K562 (cell line): Measurements from ENCODE around the gene GMDS. TPM values are rescaled to one million over a fixed set of nuclear protein-coding genes. Genes with fewer than 3 reads are reported as not detected.

Experiments used
- ARID1B ChIP-seq: fragments of 450-650 bp; IDR thresholded peaks from 2 replicates; pipeline ENCODE4 v1.6.1; 2016; ENCODE audit warnings: antibody characterized with exemption, mild to moderate bottlenecking, inconsistent platforms
- CTBP1 ChIP-seq: fragments of 450-650 bp; IDR thresholded peaks from 2 replicates; pipeline ENCODE4 v1.6.1; 2016; ENCODE audit warnings: borderline replicate concordance
- CXXC5 ChIP-seq: fragments of 250-450 bp; sonication (Bioruptor Pico); IDR thresholded peaks from 2 replicates; pipeline ENCODE4 v1.8.0; 2022; ENCODE audit warnings: inconsistent platforms, mild to moderate bottlenecking, moderate library complexity
- ESRRA ChIP-seq: fragments of 450-650 bp; IDR thresholded peaks from 2 replicates; pipeline ENCODE4 v1.6.1; 2014; ENCODE audit warnings: low read depth, mild to moderate bottlenecking, moderate library complexity, borderline replicate concordance
- FOXA3 ChIP-seq, 2 experiments: fragments of 450-650 bp in 1 of 2; sonication (generic) in 1 of 2; formaldehyde crosslinking; IDR thresholded peaks in 1 of 2; conservative IDR thresholded peaks in 1 of 2; 2 replicates each; pipeline versions ENCODE4 v1.4.0 to v1.8.0; 2020 to 2022; ENCODE audit warnings: mild to moderate bottlenecking in 2 of 2, missing genetic modification reagents in 1 of 2
- GATAD2A ChIP-seq: fragments of 450-650 bp; IDR thresholded peaks from 2 replicates; pipeline ENCODE4 v1.6.1; 2017
- HCFC1 ChIP-seq: IDR thresholded peaks from 2 replicates; pipeline ENCODE4 v1.6.1; 2012; ENCODE audit warnings: low read depth, low read length, improper control_type of control experiment
- HDAC1 ChIP-seq, 2 experiments: fragments of 450-650 bp; IDR thresholded peaks; 2 replicates each; pipeline ENCODE4 v1.6.1; 2016 to 2017; ENCODE audit warnings: inconsistent platforms in 1 of 2, mild to moderate bottlenecking in 1 of 2, moderate library complexity in 1 of 2
- JUN ChIP-seq, 2 experiments: sonication (generic) in 1 of 2; formaldehyde crosslinking in 1 of 2; IDR thresholded peaks; 2 replicates each; pipeline versions ENCODE4 v1.6.1 to v1.8.0; 2012 to 2022; ENCODE audit warnings: borderline replicate concordance in 2 of 2, mild to moderate bottlenecking in 2 of 2, improper control_type of control experiment in 1 of 2, low read depth in 1 of 2, low read length in 1 of 2, missing genetic modification reagents in 1 of 2
- JUND ChIP-seq, 2 experiments: IDR thresholded peaks; 2 replicates in 1 of 2; 3 replicates in 1 of 2; pipeline ENCODE4 v1.6.1; 2011; ENCODE audit warnings: borderline replicate concordance in 2 of 2, low read depth in 2 of 2, low read length in 2 of 2, improper control_type of control experiment in 1 of 2, missing biosample characterization in 1 of 2, missing genetic modification characterization in 1 of 2, missing genetic modification reagents in 1 of 2
- MCM7 ChIP-seq, 2 experiments: fragments of 450-650 bp; IDR thresholded peaks; 2 replicates each; pipeline ENCODE4 v1.6.1; 2016 to 2018
- MYBL2 ChIP-seq, 2 experiments: fragments of 450-650 bp in 1 of 2; sonication (generic) in 1 of 2; formaldehyde crosslinking in 1 of 2; IDR thresholded peaks; 2 replicates each; pipeline versions ENCODE4 v1.6.1 to v1.8.1; 2017 to 2022; ENCODE audit warnings: borderline replicate concordance in 1 of 2, inconsistent platforms in 1 of 2, low read depth in 1 of 2, mild to moderate bottlenecking in 1 of 2, missing genetic modification reagents in 1 of 2, moderate library complexity in 1 of 2
- MYC ChIP-seq, 2 experiments: fragments of 250-450 bp in 1 of 2; sonication (Bioruptor Pico) in 1 of 2; IDR thresholded peaks; 2 replicates each; pipeline versions ENCODE4 v1.5.1 to v1.6.1; 2012 to 2021; ENCODE audit warnings: low read depth in 2 of 2, borderline replicate concordance in 1 of 2, improper control_type of control experiment in 1 of 2, low read length in 1 of 2, mild to moderate bottlenecking in 1 of 2, moderate library complexity in 1 of 2
- NEUROD1 ChIP-seq: fragments of 150-350 bp; IDR thresholded peaks from 2 replicates; pipeline ENCODE4 v1.6.1; 2014; ENCODE audit warnings: borderline replicate concordance, low read length, low read depth; ENCODE audit not compliant: partially characterized antibody
- NFE2 ChIP-seq: IDR thresholded peaks from 2 replicates; pipeline ENCODE4 v1.6.1; 2014; ENCODE audit warnings: antibody characterized with exemption, low read depth
- PHB ChIP-seq: fragments of 250-450 bp; sonication (Bioruptor Pico); IDR thresholded peaks from 2 replicates; pipeline ENCODE4 v1.5.0; 2021
- RCOR1 ChIP-seq, 2 experiments: IDR thresholded peaks; 2 replicates each; pipeline ENCODE4 v1.6.1; 2012; ENCODE audit warnings: low read depth in 2 of 2, low read length in 2 of 2, borderline replicate concordance in 1 of 2, improper control_type of control experiment in 1 of 2
- RHOXF2B ChIP-seq: fragments of 250-450 bp; sonication (Bioruptor Pico); conservative IDR thresholded peaks from 2 replicates; pipeline ENCODE4 v1.5.1; 2021
- TCF3 ChIP-seq: sonication (generic); formaldehyde crosslinking; IDR thresholded peaks from 2 replicates; pipeline ENCODE4 v1.4.0; 2020; ENCODE audit warnings: mild to moderate bottlenecking, missing genetic modification reagents
- TEAD4 ChIP-seq, 2 experiments: sonication (generic) in 1 of 2; formaldehyde crosslinking in 1 of 2; IDR thresholded peaks; 2 replicates each; pipeline versions ENCODE4 v1.6.1 to v1.8.0; 2012 to 2022; ENCODE audit warnings: borderline replicate concordance in 1 of 2, inconsistent platforms in 1 of 2, low read length in 1 of 2, mild to moderate bottlenecking in 1 of 2, missing genetic modification reagents in 1 of 2
- ZNF77 ChIP-seq: fragments of 250-450 bp; sonication (Bioruptor Pico); IDR thresholded peaks from 2 replicates; pipeline ENCODE4 v1.5.0; 2020
- polyA plus RNA-seq, 8 experiments: library from polyadenylated mRNA; depleted of rRNA in 4 of 8; stranded (reverse) in 5 of 8; unstranded in 3 of 8; fragments of >200 nt; fragmentation: Nextera tagmentation in 2 of 8; fragmentation: Illumina TruSeq in 1 of 8; extraction: Ambion mirVana in 2 of 8; extraction: Trizol in 1 of 8; gene quantifications; 2 replicates each; pipeline versions ENCODE4 v1.2.1 to v1.2.3, GENCODE V29; 2011 to 2014; ENCODE audit warnings: inconsistent platforms in 1 of 8, missing spikeins in 1 of 8
- total RNA-seq, 7 experiments: library from RNA; depleted of rRNA in 6 of 7; stranded (reverse); fragments of >200 nt in 6 of 7; fragmentation: Illumina TruSeq in 2 of 7; extraction: Trizol in 2 of 7; gene quantifications; 2 replicates each; pipeline versions ENCODE4 v1.2.1 to v1.2.3, GENCODE V29; 2011 to 2021; ENCODE audit warnings: low replicate concordance in 1 of 7
- TF ChIP-seq, protein P1 (sequence below): fragments of 250-450 bp; sonication (Bioruptor Pico); IDR thresholded peaks from 2 replicates; pipeline ENCODE4 v1.4.0; 2020; ENCODE audit warnings: mild to moderate bottlenecking, moderate library complexity
- TF ChIP-seq, protein P2 (sequence below): IDR thresholded peaks from 2 replicates; pipeline ENCODE4 v1.6.1; 2014; ENCODE audit warnings: antibody characterized with exemption
- TF ChIP-seq, protein P3 (sequence below): sonication (generic); IDR thresholded peaks from 2 replicates; pipeline ENCODE4 v1.6.1; 2016

Gene GMDS
- total and polyA plus RNA-seq, 9 of the 15 experiments (the other 6 are each of a cell fraction or from before 2014, with no cell fraction given) = 0.48 to 31.8 (median 13.4) TPM

DNA sequence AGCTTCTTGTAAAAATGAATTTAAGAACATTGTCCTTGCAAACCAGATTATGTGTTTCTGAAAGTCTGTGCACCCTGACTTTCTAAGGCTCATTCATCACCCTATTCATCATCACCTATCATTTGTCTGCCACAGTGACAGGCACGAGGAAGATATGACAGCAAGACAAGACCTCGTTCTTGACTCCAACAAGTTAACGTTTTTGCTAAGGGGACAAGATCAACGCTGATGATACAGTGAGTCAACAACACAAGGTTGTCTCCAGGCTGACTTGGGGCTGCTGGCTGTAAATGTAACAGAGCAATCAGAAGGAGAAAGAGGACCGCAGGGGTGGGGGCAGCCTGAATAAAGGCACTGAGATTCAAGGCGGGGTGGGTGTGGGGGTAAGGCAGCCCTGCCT is 541.5 kb downstream of the GMDS start (continued):
- TF ChIP-seq JUN (IDR thresholded peaks at IDR 0.05; ENCODE audit: borderline replicate concordance, low read depth, low read length) (peak; percentile 34; the same call in 1 of the 2 replicates), JUN (CRISPR knock-in tag; IDR thresholded peaks at IDR 0.05; ENCODE audit: borderline replicate concordance) (no peak), CTBP1 (peak; percentile 65), NFE2 (0 out of 2 replicates have a peak, but pooled peaks have one; percentile 7), HCFC1 (no peak), GATAD2A (peak; percentile 45; the same call in 1 of the 2 replicates), CXXC5 (CRISPR knock-in tag) (peak; percentile 59), MYBL2 (IDR thresholded peaks at IDR 0.05; ENCODE audit: low read depth) (no peak), MYBL2 (CRISPR knock-in tag; IDR thresholded peaks at IDR 0.05; ENCODE audit: borderline replicate concordance) (no peak), ZNF77 (CRISPR knock-in tag) (no peak), MCM7 (IDR thresholded peaks at IDR 0.05) (no peak), PHB (CRISPR knock-in tag) (no peak), MYC (IDR thresholded peaks at IDR 0.05; ENCODE audit: low read depth, low read length) (0 out of 2 replicates have a peak, but pooled peaks have one; percentile 51), MYC (CRISPR knock-in tag; IDR thresholded peaks at IDR 0.05; ENCODE audit: borderline replicate concordance, low read depth) (no peak), TEAD4 (IDR thresholded peaks at IDR 0.05; ENCODE audit: low read length) (peak; percentile 68), TEAD4 (CRISPR knock-in tag; IDR thresholded peaks at IDR 0.05; ENCODE audit: borderline replicate concordance) (no peak), ARID1B (peak; percentile 76), FOXA3 (CRISPR knock-in tag; conservative IDR thresholded peaks at IDR 0.05 in 1 of 2, IDR thresholded peaks at IDR 0.05 in 1 of 2) (peak; percentile 72 to 79; a peak in 3 of 4 replicates), ESRRA (peak; percentile 10; the same call in 1 of the 2 replicates), NEUROD1 (no peak), JUND (IDR thresholded peaks at IDR 0.05; ENCODE audit: borderline replicate concordance, low read depth, low read length) (peak; percentile 44; the same call in 1 of the 2 replicates), JUND (tag; IDR thresholded peaks at IDR 0.05; ENCODE audit: borderline replicate concordance, low read depth, low read length) (peak; percentile 19; the same call in 1 of the 3 replicates), TCF3 (peak; percentile 38), RCOR1 (IDR thresholded peaks at IDR 0.05; ENCODE audit: borderline replicate concordance in 1 of 2, low read depth in 2 of 2, low read length in 2 of 2) (peak in 1 of 2 experiments; percentile 68; a peak in 1 of 4 replicates), HDAC1 (IDR thresholded peaks at IDR 0.05) (peak in 1 of 2 experiments; percentile 54; a peak in 2 of 4 replicates), RHOXF2B (CRISPR knock-in tag) (no peak)
- TF ChIP-seq, protein P1, sequence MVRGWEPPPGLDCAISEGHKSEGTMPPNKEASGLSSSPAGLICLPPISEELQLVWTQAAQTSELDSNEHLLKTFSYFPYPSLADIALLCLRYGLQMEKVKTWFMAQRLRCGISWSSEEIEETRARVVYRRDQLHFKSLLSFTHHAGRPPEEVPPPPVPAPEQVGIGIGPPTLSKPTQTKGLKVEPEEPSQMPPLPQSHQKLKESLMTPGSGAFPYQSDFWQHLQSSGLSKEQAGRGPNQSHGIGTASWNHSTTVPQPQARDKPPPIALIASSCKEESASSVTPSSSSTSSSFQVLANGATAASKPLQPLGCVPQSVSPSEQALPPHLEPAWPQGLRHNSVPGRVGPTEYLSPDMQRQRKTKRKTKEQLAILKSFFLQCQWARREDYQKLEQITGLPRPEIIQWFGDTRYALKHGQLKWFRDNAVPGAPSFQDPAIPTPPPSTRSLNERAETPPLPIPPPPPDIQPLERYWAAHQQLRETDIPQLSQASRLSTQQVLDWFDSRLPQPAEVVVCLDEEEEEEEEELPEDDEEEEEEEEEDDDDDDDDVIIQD (CRISPR knock-in tag) = no peak
- TF ChIP-seq, protein P2, sequence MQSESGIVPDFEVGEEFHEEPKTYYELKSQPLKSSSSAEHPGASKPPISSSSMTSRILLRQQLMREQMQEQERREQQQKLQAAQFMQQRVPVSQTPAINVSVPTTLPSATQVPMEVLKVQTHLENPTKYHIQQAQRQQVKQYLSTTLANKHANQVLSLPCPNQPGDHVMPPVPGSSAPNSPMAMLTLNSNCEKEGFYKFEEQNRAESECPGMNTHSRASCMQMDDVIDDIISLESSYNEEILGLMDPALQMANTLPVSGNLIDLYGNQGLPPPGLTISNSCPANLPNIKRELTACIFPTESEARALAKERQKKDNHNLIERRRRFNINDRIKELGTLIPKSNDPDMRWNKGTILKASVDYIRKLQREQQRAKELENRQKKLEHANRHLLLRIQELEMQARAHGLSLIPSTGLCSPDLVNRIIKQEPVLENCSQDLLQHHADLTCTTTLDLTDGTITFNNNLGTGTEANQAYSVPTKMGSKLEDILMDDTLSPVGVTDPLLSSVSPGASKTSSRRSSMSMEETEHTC = peak; percentile 54; the same call in 1 of the 2 replicates
- TF ChIP-seq, protein P3, sequence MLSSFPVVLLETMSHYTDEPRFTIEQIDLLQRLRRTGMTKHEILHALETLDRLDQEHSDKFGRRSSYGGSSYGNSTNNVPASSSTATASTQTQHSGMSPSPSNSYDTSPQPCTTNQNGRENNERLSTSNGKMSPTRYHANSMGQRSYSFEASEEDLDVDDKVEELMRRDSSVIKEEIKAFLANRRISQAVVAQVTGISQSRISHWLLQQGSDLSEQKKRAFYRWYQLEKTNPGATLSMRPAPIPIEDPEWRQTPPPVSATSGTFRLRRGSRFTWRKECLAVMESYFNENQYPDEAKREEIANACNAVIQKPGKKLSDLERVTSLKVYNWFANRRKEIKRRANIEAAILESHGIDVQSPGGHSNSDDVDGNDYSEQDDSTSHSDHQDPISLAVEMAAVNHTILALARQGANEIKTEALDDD = peak; percentile 51; the same call in 1 of the 2 replicates
